Measurements from ENCODE around the gene ABHD15. TPM values are rescaled to one million over a fixed set of nuclear protein-coding genes. Genes with fewer than 3 reads are reported as not detected.

The ABHD15 gene
- total RNA-seq, 1 experiment from 2014 or later, result 8.2 TPM

GRCh38 chr17:29567304-29567553 is 392 bp upstream of the ABHD15 start:
- Histone ChIP-seq H4K20me1 (ENCODE audit: insufficient read depth) (no peaks in the 10 kb centered on the region), H3K4me1 (ENCODE audit: control insufficient read depth in 1 of 2, insufficient read depth in 2 of 2, low read length in 2 of 2) (peaks cover 13 to 25% of the 10 kb centered on the region in 2 experiments), H3K4me2 (ENCODE audit: low read length) (peak overlapping the region; percentile 99), H3K4me3 (replicated peaks in 1 of 2; ENCODE audit: low read depth in 1 of 2, low read length in 2 of 2) (peak overlapping the region; percentile 79 to 82), H3K36me3 (ENCODE audit: control insufficient read depth in 1 of 2, insufficient read depth in 2 of 2, low read length in 2 of 2) (peaks cover under 1 to 2% of the 10 kb centered on the region in 2 experiments; a peak in 1 of 4 replicates), H3K27me3 (ENCODE audit: insufficient read depth, low read length) (no peaks in the 10 kb centered on the region), H3K9me3 (ENCODE audit: control insufficient read depth in 1 of 2, insufficient read depth in 1 of 2, low read depth in 1 of 2, low read length in 2 of 2) (no peaks in the 10 kb centered on the region), H3K79me2 (ENCODE audit: insufficient read depth, low read length) (peaks cover 10% of the 10 kb centered on the region; the same call in 1 of the 2 replicates), H3K9me2 (ENCODE audit: insufficient read depth) (no peaks in the 10 kb centered on the region), H2AFZ (ENCODE audit: low read depth, low read length, poor library complexity, severe bottlenecking) (peak overlapping the region; percentile 9), H3K27ac (ENCODE audit: low read depth, low read length) (peak overlapping the region; percentile 82), H3K9ac (ENCODE audit: low read length) (peak overlapping the region; percentile 75)
- POLR2A ChIA-PET, result interaction anchor here (1.0 kb wide), 1 partner anchor 23 kb away, joined by 3 read pairs; no protein-coding TSS in a partner anchor
- no TSS peak for BruUV-seq (replicated peaks)
- CTCF ChIA-PET, result interaction anchor here (1.0 to 3.8 kb wide), 7 partner anchors 16 to 526 kb away, joined by 3 to 30 read pairs (median 4); partner anchors contain the start of gene ANKRD13B
- no peak for DNase-seq (ENCODE audit: low read depth, low spot score)
- intact Hi-C loops (cut with micrococcal nuclease), result no loop called here
- TF ChIP-seq EGR1 (IDR thresholded peaks at IDR 0.05; ENCODE audit: low read depth) (peak; percentile 15; the same call in 1 of the 2 replicates), MAX (IDR thresholded peaks at IDR 0.05) (no peak)
- RAD21 ChIA-PET (ENCODE audit: low non-redundant PET in 1 of 2, low total read pairs in 2 of 2, uncharacterized antibody in 2 of 2, unreplicated experiment in 2 of 2), result no interaction called here
- peak; percentile 20 for ATAC-seq

- Histone ChIP-seq H3K36me3 (ENCODE audit: control insufficient read depth in 1 of 2, insufficient read depth in 2 of 2, low read length in 2 of 2) (peaks cover 3 to 4% of the 10 kb centered on the region in 2 experiments; a peak in 1 of 4 replicates), H3K9ac (ENCODE audit: low read length) (peak overlapping the region; percentile 75), H3K79me2 (ENCODE audit: insufficient read depth, low read length) (peaks cover 10% of the 10 kb centered on the region; the same call in 1 of the 2 replicates), H3K4me2 (ENCODE audit: low read length) (peak overlapping the region; percentile 99), H3K4me3 (replicated peaks in 1 of 2; ENCODE audit: low read depth in 1 of 2, low read length in 2 of 2) (peak overlapping the region; percentile 79 to 82), H3K27ac (ENCODE audit: low read depth, low read length) (peak overlapping the region; percentile 82), H3K9me2 (ENCODE audit: insufficient read depth) (no peaks in the 10 kb centered on the region), H3K4me1 (ENCODE audit: control insufficient read depth in 1 of 2, insufficient read depth in 2 of 2, low read length in 2 of 2) (peaks cover 13 to 25% of the 10 kb centered on the region in 2 experiments), H3K27me3 (ENCODE audit: insufficient read depth, low read length) (no peaks in the 10 kb centered on the region), H3K9me3 (ENCODE audit: control insufficient read depth in 1 of 2, insufficient read depth in 1 of 2, low read depth in 1 of 2, low read length in 2 of 2) (no peaks in the 10 kb centered on the region), H4K20me1 (ENCODE audit: insufficient read depth) (no peaks in the 10 kb centered on the region), H2AFZ (ENCODE audit: low read depth, low read length, poor library complexity, severe bottlenecking) (peak overlapping the region; percentile 59)
- DNase-seq (ENCODE audit: low read depth, low spot score) (peak; percentile 22), ATAC-seq (peak; percentile 37)
- TF ChIP-seq EZH2phosphoT487 (IDR thresholded peaks at IDR 0.05; ENCODE audit: borderline replicate concordance), result no peak
- TF ChIP-seq SRF (IDR thresholded peaks at IDR 0.05; ENCODE audit: low read depth), result no peak
- TF ChIP-seq REST (IDR thresholded peaks at IDR 0.05; ENCODE audit: low read depth), result no peak
- TF ChIP-seq SIN3A (IDR thresholded peaks at IDR 0.05; ENCODE audit: low read depth), result 0 out of 2 replicates have a peak, but pooled peaks have one; percentile 45
- TF ChIP-seq CTCF (IDR thresholded peaks at IDR 0.05 in 2 of 3, conservative IDR thresholded peaks at IDR 0.05 in 1 of 3; ENCODE audit: borderline replicate concordance in 1 of 3, insufficient read depth in 1 of 3, low read depth in 2 of 3, low read length in 2 of 3), result peak; percentile 40 to 51 (median 46)
- no peak for TF ChIP-seq YY1 (IDR thresholded peaks at IDR 0.05; ENCODE audit: extremely low read depth, insufficient replicate concordance, low read depth, low read length)
- TF ChIP-seq MAX (IDR thresholded peaks at IDR 0.05), result peak; percentile 48
- TF ChIP-seq RAD21 (IDR thresholded peaks at IDR 0.05; ENCODE audit: low read depth), result peak; percentile 16; the same call in 1 of the 2 replicates
- intact Hi-C loops (cut with micrococcal nuclease), result no loop called here
- POLR2A ChIA-PET, result no interaction called here
- CTCF ChIA-PET, result interaction anchor here (0.8 to 3.8 kb wide), 5 partner anchors 9 to 196 kb away, joined by 3 to 30 read pairs (median 4); partner anchors contain the start of gene ANKRD13B
- RAD21 ChIA-PET (ENCODE audit: low non-redundant PET in 1 of 2, low total read pairs in 2 of 2, uncharacterized antibody in 2 of 2, unreplicated experiment in 2 of 2), result interaction anchor here (1.1 to 1.3 kb wide), 4 partner anchors 26 to 442 kb away, joined by 3 to 5 read pairs (median 3); no protein-coding TSS in a partner anchor
- BruUV-seq (replicated peaks), result TSS peak; percentile 30
Measured at GRCh38 chr17:29565643-29566472, 979 bp downstream of the ABHD15 start.

Measured in HCT116 (cell line).